Activated CD8-positive, alpha-beta T cell treated with anti-CD3 and anti-CD28 coated beads, Interleukin-2, amount 10 ng/mL, durations not matched to agents 7 days and 5 days (primary cell): ENCODE results near the gene CUBN. TPM values are rescaled to one million over a fixed set of nuclear protein-coding genes. Genes with fewer than 3 reads are reported as not detected.

ENCODE experiments used
- ATAC-seq: fragments of 150-1000 bp; cut with Tn5 transposase; one replicate; pipeline ENCODE4 v1.10.0; 2021; ENCODE audit warnings: moderate library complexity
- CTCF ChIA-PET: fragments of 350-600 bp; sonication (Branson Sonifier 250); formaldehyde crosslinking; loops from one replicate; lab custom pipeline; 2021; ENCODE audit warnings: antibody characterized with exemption; lab: Charles Lee
- POLR2A ChIA-PET: fragments of 350-600 bp; sonication (Branson Sonifier 250); formaldehyde crosslinking; loops from one replicate; lab custom pipeline; 2021; ENCODE audit warnings: antibody characterized with exemption; lab: Charles Lee
- DNase-seq: peaks from one replicate; pipeline ENCODE4 v3.0.0-alpha.2; 2020
- H3K27ac Mint-ChIP-seq: one replicate; pipeline ENCODE4 v1.8.0; 2021; ENCODE audit warnings: mild to moderate bottlenecking, mixed read lengths
- H3K27me3 Mint-ChIP-seq: one replicate; pipeline ENCODE4 v1.8.0; 2021; ENCODE audit warnings: low read depth, mixed read lengths
- H3K36me3 Mint-ChIP-seq: one replicate; pipeline ENCODE4 v1.8.0; 2021; ENCODE audit warnings: low read depth, mixed read lengths
- H3K4me1 Mint-ChIP-seq: one replicate; pipeline ENCODE4 v1.8.0; 2021; ENCODE audit warnings: low read depth, mixed read lengths
- H3K4me3 Mint-ChIP-seq: one replicate; pipeline ENCODE4 v1.8.0; 2021; ENCODE audit warnings: mild to moderate bottlenecking, mixed read lengths
- H3K9me3 Mint-ChIP-seq: one replicate; pipeline ENCODE4 v1.8.0; 2022; ENCODE audit warnings: mixed read lengths; ENCODE audit not compliant: insufficient read depth
- total RNA-seq, 2 experiments: library from RNA; stranded (reverse); gene quantifications; one replicate each; pipeline ENCODE4 v1.2.3, GENCODE V29; 2021

CUBN gene
- total RNA-seq, 2 experiments from 2014 or later, result 0.68 to 1.2 TPM

GRCh38 chr10:16966991-16967865, 162.4 kb downstream of the CUBN start:
- H3K9me3 Mint-ChIP-seq, result no peaks in the 10 kb centered on the region
- ChIA-PET CTCF (interaction anchor here (1.1 kb wide), 1 partner anchor 51 kb away, joined by 3 read pairs; no protein-coding TSS in a partner anchor), POLR2A (no interaction called here)
- H3K36me3 Mint-ChIP-seq, result no peaks in the 10 kb centered on the region
- ATAC-seq (no peak), DNase-seq (no peak)
- no peaks in the 10 kb centered on the region for H3K27me3 Mint-ChIP-seq
- H3K4me1 Mint-ChIP-seq, result peaks cover 16% of the 10 kb centered on the region
- H3K4me3 Mint-ChIP-seq, result no peak overlapping the region
- H3K27ac Mint-ChIP-seq, result no peak overlapping the region

DNA sequence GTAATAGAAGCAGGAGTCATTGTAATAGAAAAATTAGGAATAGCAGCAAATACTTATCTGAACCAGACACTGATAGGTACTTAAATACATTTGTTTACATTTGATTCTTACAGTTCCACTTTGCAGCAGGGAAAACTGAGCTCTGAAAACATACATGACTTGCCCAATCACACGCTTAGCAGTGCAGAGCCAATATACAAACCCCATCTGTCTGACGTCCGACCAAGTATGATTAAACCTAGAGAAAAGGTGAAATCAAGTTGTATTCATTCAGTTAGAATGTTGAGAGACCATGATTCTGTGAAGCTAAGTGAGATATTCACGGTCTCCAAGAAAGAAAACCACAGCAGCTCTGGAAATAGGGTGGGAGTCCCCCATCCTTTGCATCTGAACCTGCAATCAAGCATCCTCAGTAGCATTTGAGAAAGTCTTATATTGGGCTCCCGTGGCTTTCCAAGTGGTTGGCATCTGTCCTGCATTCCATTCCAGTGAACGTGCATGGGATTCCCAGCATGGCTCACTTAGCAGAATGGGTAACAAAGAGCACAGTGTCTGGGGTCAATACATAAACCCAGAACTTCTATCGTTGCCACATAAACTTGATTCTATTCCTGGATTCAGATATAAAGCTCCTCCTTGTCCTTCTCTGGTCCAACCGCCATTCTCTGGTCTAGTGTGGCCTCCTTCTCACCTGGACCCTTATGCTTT, 163.7 kb downstream of the CUBN start:
- DNase-seq (no peak), ATAC-seq (no peak)
- POLR2A ChIA-PET, result no interaction called here
- Mint-ChIP-seq H3K4me1 (peaks cover 16% of the 10 kb centered on the region), H3K27ac (no peak overlapping the region), H3K36me3 (no peaks in the 10 kb centered on the region), H3K4me3 (no peak overlapping the region), H3K27me3 (no peaks in the 10 kb centered on the region), H3K9me3 (no peaks in the 10 kb centered on the region)
- CTCF ChIA-PET, result no interaction called here

DNA sequence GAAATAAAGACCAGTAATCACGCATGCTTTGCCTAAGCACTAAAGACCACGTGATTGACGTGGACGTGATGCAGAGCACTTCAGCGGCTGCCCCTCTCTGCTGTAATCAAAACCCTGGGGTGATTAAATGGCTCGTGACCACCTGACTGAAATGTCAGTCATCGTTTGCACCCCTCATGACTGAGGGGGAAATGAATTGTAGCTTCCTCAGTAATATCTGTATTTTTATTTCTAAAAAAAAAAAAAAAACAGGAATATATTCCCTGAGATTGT, 164.3 kb downstream of the CUBN start:
- H3K27me3 Mint-ChIP-seq, result no peaks in the 10 kb centered on the region
- ChIA-PET CTCF (no interaction called here), POLR2A (no interaction called here)
- ATAC-seq (no peak), DNase-seq (no peak)
- H3K36me3 Mint-ChIP-seq, result no peaks in the 10 kb centered on the region
- H3K9me3 Mint-ChIP-seq, result no peaks in the 10 kb centered on the region
- H3K4me3 Mint-ChIP-seq, result no peak overlapping the region
- peaks cover 16% of the 10 kb centered on the region for H3K4me1 Mint-ChIP-seq
- H3K27ac Mint-ChIP-seq, result no peak overlapping the region

DNA sequence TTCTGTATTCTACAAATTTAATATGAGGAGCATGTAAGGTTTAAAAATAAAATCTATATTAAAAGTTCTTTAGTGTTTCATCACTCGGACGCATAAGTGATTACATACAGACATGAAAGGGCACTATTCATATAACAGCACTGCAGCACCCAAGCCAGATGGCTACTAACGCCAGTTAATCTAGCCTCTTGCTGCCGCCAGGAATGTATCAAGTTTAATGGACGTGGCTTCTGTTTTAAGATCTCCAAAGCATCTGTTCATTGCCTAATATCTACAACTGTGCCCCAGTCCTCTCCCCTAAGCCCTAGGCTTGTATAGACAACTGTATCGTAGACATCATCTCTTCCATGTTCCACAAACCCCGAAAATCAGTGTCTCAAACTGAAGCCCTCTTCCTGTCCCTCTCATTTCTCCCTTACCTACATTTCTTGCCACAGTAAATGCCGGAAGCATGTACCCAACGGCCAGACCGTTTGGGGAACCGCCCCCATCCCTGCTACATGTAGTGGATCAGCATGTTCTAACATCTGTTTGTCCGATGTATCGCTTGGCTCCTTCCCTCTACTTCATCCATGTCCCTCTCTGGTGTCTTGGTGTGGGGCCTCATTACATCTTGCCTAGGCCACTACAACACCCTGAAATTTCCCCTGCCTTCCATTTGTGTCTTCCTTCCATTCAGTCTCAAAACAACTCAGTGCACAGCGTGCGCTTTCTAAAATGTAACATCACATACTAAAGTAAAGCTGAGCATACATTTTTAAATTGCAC, 164.9 kb downstream of the CUBN start:
- peaks cover 16% of the 10 kb centered on the region for H3K4me1 Mint-ChIP-seq
- CTCF ChIA-PET, result no interaction called here
- no peaks in the 10 kb centered on the region for H3K27me3 Mint-ChIP-seq
- POLR2A ChIA-PET, result no interaction called here
- no peak overlapping the region for H3K27ac Mint-ChIP-seq
- DNase-seq (no peak), ATAC-seq (no peak)
- no peak overlapping the region for H3K4me3 Mint-ChIP-seq
- H3K9me3 Mint-ChIP-seq, result no peaks in the 10 kb centered on the region
- H3K36me3 Mint-ChIP-seq, result no peaks in the 10 kb centered on the region

GRCh38 chr10:16960551-16960950, 169.1 kb downstream of the CUBN start:
- H3K27ac Mint-ChIP-seq, result no peak overlapping the region

GRCh38 chr10:16957038-16957437, 172.6 kb downstream of the CUBN start:
- no peak for DNase-seq
- peaks cover 9% of the 10 kb centered on the region for H3K4me1 Mint-ChIP-seq
- ATAC-seq, result no peak
- no peak overlapping the region for H3K27ac Mint-ChIP-seq
- CTCF ChIA-PET, result no interaction called here
- no peak overlapping the region for H3K4me3 Mint-ChIP-seq
- POLR2A ChIA-PET, result no interaction called here
- H3K27me3 Mint-ChIP-seq, result peaks cover 2% of the 10 kb centered on the region
- H3K9me3 Mint-ChIP-seq, result no peaks in the 10 kb centered on the region
- no peaks in the 10 kb centered on the region for H3K36me3 Mint-ChIP-seq

More at GRCh38 chr10:16960551-16960950, 169.1 kb downstream of the CUBN start:
- Mint-ChIP-seq H3K36me3 (no peaks in the 10 kb centered on the region), H3K27me3 (peaks cover 2% of the 10 kb centered on the region), H3K4me1 (no peaks in the 10 kb centered on the region), H3K4me3 (no peak overlapping the region), H3K9me3 (no peaks in the 10 kb centered on the region)
- ChIA-PET POLR2A (no interaction called here), CTCF (no interaction called here)
- no peak for ATAC-seq
- DNase-seq, result no peak

DNA sequence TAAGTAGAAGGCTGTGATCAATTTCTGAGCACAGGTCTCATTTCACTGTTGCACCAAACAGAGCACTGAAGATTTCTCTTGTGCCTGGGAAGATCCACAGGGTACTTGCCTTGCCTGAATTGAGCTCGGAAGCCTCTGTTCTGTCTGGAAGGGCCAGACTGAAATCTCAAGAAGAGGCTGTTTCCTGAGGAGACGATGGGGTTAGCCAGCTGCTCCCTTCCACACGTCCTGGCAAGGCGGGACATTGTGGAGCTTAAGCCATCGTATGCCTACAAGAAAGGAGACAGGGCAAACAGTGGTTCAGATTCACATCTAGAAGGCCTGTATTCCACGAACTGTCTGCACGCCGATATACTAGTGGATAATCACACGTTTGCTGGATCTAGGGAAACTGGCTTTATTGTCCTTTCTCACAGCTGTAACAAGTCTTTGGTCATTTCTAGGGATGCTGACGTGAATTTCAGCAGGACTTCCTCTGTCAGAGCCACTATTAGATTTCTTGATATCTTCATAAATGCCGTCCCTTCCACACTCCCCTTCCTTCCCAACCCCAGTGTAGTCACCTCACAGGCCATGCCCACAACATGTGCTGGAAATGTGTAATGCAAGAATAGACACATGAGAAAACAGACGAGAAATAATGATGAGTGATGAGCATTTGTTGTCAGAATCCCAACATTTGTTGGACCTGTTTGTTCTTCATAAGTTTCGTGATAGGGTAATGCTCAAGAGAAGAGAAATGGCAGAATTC, 175.2 kb downstream of the CUBN start:
- POLR2A ChIA-PET, result interaction anchor here (1.0 kb wide), 1 partner anchor 276 kb away, joined by 5 read pairs; no protein-coding TSS in a partner anchor
- Mint-ChIP-seq H3K27ac (no peak overlapping the region), H3K9me3 (no peaks in the 10 kb centered on the region), H3K4me1 (peaks cover 18% of the 10 kb centered on the region), H3K4me3 (no peak overlapping the region), H3K36me3 (no peaks in the 10 kb centered on the region), H3K27me3 (peaks cover 2% of the 10 kb centered on the region)
- DNase-seq (no peak), ATAC-seq (no peak)
- CTCF ChIA-PET, result no interaction called here

DNA sequence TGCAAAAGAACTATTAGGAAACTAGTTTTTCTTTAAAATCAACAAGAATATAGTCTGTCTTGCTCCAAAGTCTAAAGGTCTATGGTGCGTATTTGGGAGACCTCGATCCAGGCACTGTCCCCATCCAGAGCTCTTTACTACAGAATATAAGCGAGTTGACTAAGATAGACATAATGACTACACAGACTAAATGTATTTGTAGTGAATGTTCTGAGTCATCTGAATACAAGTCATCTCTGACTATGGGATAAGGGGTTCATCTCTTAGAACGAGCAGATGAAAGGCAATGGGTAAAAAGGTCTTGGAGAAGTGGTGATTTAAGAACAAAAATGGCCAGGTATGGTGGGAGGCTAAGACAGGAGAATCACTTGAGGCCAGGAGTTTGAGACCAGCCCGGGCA, 176.3 kb downstream of the CUBN start:
- no peak for ATAC-seq
- no peak for DNase-seq
- H3K4me1 Mint-ChIP-seq, result peaks cover 20% of the 10 kb centered on the region
- H3K4me3 Mint-ChIP-seq, result no peak overlapping the region
- ChIA-PET POLR2A (no interaction called here), CTCF (no interaction called here)
- no peaks in the 10 kb centered on the region for H3K9me3 Mint-ChIP-seq
- H3K27ac Mint-ChIP-seq, result no peak overlapping the region
- no peaks in the 10 kb centered on the region for H3K36me3 Mint-ChIP-seq
- peaks cover 2% of the 10 kb centered on the region for H3K27me3 Mint-ChIP-seq

DNA sequence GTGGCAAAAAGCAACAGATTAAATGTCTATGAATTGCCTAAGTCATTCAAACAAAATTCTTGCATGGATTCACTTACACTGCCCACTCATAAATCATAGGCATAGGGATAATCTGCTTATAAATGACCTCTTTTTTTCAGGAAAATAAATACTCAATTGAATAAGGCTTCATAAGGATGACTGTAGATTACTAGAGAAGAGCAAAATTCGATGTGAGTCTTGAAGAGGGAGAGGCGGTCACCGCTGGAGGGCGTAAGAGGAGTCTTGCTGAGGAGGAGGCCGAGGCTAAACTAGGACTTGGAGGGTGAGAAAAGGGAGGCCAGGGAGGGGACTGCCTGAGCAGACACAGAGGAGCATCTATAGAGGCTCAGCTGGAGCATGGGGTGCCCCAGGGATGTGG, 177.0 kb downstream of the CUBN start:
- Mint-ChIP-seq H3K4me3 (no peak overlapping the region), H3K27ac (no peak overlapping the region), H3K9me3 (no peaks in the 10 kb centered on the region), H3K36me3 (no peaks in the 10 kb centered on the region), H3K27me3 (peaks cover 2% of the 10 kb centered on the region), H3K4me1 (peaks cover 22% of the 10 kb centered on the region)
- CTCF ChIA-PET, result no interaction called here
- no peak for ATAC-seq
- POLR2A ChIA-PET, result no interaction called here
- no peak for DNase-seq

GRCh38 chr10:16952080-16952479, 177.5 kb downstream of the CUBN start:
- ATAC-seq (no peak), DNase-seq (no peak)
- Mint-ChIP-seq H3K27me3 (peaks cover 2% of the 10 kb centered on the region), H3K36me3 (no peaks in the 10 kb centered on the region), H3K27ac (no peak overlapping the region), H3K9me3 (no peaks in the 10 kb centered on the region), H3K4me3 (no peak overlapping the region), H3K4me1 (peaks cover 22% of the 10 kb centered on the region)
- CTCF ChIA-PET, result no interaction called here
- POLR2A ChIA-PET, result no interaction called here
